Sigmoid colon (tissue), 4 donors: ENCODE data around the gene TBX1.

Source experiments
- EP300 ChIP-seq, 4 donors: sonication (generic); formaldehyde crosslinking; IDR thresholded peaks; one replicate each; pipeline ENCODE4 v1.6.1; 2017; ENCODE audit warnings: antibody characterized with exemption in 4 of 4
- TF ChIP-seq, protein P1 (sequence below), 4 experiments: fragments of 450-650 bp in 3 of 4; fragments of 200-600 bp in 1 of 4; IDR thresholded peaks; one replicate each; pipeline ENCODE4 v1.5.1; 2016 to 2019; ENCODE audit warnings: antibody characterized with exemption in 4 of 4, mild to moderate bottlenecking in 3 of 4, moderate library complexity in 2 of 4

DNA sequence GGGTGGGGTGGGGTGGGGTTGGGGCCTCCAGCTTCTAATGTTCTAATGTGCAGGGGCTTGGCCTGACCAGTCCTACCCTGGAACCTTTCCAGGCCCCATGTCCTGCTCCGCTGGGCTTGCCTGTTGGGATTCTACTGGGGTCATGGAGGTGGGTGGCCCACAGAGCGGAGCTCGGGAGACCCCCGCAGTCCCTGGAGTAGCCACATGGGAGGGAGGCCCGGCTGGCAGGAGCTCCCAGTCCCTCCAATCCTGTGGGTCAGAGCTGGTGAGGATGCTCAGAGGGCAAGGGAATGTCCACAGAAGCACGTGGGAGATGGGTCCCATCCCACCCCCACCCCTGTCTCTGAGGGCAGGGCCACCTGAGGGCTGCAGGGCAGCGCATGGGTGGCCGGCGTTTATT lies 43.4 kb upstream of the TBX1 start:
- no peak for TF ChIP-seq EP300 (IDR thresholded peaks at IDR 0.05)
- TF ChIP-seq, protein P1, sequence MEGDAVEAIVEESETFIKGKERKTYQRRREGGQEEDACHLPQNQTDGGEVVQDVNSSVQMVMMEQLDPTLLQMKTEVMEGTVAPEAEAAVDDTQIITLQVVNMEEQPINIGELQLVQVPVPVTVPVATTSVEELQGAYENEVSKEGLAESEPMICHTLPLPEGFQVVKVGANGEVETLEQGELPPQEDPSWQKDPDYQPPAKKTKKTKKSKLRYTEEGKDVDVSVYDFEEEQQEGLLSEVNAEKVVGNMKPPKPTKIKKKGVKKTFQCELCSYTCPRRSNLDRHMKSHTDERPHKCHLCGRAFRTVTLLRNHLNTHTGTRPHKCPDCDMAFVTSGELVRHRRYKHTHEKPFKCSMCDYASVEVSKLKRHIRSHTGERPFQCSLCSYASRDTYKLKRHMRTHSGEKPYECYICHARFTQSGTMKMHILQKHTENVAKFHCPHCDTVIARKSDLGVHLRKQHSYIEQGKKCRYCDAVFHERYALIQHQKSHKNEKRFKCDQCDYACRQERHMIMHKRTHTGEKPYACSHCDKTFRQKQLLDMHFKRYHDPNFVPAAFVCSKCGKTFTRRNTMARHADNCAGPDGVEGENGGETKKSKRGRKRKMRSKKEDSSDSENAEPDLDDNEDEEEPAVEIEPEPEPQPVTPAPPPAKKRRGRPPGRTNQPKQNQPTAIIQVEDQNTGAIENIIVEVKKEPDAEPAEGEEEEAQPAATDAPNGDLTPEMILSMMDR (IDR thresholded peaks at IDR 0.05), result no peak
